HTERT RPE-1 (cell line): ENCODE results near the gene UTP14C.
"Not testable (repeated sequence)": the region's sequence is repeated elsewhere in the genome, so short reads cannot be mapped to it uniquely, and the experiment has no call there.

ENCODE experiments used
- in situ Hi-C: fragments of 300-500 bp; cut with MboI; formaldehyde crosslinking; loops from 4 replicates; pipeline ENCODE4 v1.14.3; 2020; ENCODE audit warnings: low sequenced_read_pairs

Gene UTP14C

GRCh38 chr13:52043675-52044074, 19.2 kb downstream of the UTP14C start:
- in situ Hi-C loops: no loop called here

- in situ Hi-C loops: no loop called here
Measured at GRCh38 chr13:52047463-52047862, 23.0 kb downstream of the UTP14C start.

- in situ Hi-C loops: no loop called here
Measured at GRCh38 chr13:52048516-52048915, 24.0 kb downstream of the UTP14C start.

GRCh38 chr13:52051400-52051799, 26.9 kb downstream of the UTP14C start:
- in situ Hi-C loops: no loop called here

- in situ Hi-C loops: no loop called here
Measured at GRCh38 chr13:52053460-52053859, 29.0 kb downstream of the UTP14C start.

GRCh38 chr13:52061064-52061463, 36.6 kb downstream of the UTP14C start:
- in situ Hi-C loops: not testable (repeated sequence)

GRCh38 chr13:52061587-52061986, 37.1 kb downstream of the UTP14C start:
- in situ Hi-C loops: no loop called here

GRCh38 chr13:52067237-52067636, 42.7 kb downstream of the UTP14C start:
- in situ Hi-C loops: no loop called here

GRCh38 chr13:52070929-52071523, 46.5 kb downstream of the UTP14C start:
- in situ Hi-C loops: no loop called here
